HEK293T (cell line): ENCODE measurements around the gene NPPC.

Source experiments
- ARNT ChIP-seq: fragments of 450-650 bp; IDR thresholded peaks from 2 replicates; pipeline ENCODE4 v1.6.1; 2017; ENCODE audit warnings: mild to moderate bottlenecking
- BHLHE40 ChIP-seq: fragments of 450-650 bp; IDR thresholded peaks from 2 replicates; pipeline ENCODE4 v1.6.1; 2016; ENCODE audit warnings: mild to moderate bottlenecking, moderate library complexity, borderline replicate concordance
- CTBP1 ChIP-seq: fragments of 450-650 bp; IDR thresholded peaks from 2 replicates; pipeline ENCODE4 v1.6.1; 2016; ENCODE audit warnings: borderline replicate concordance
- ELF4 ChIP-seq: fragments of 450-650 bp; IDR thresholded peaks from 2 replicates; pipeline ENCODE4 v1.6.1; 2017; ENCODE audit warnings: antibody characterized with exemption
- FOXA1 ChIP-seq: fragments of 450-650 bp; IDR thresholded peaks from 2 replicates; pipeline ENCODE4 v1.6.1; 2016; ENCODE audit warnings: mild to moderate bottlenecking
- FOXK2 ChIP-seq: fragments of 450-650 bp; IDR thresholded peaks from 2 replicates; pipeline ENCODE4 v1.6.1; 2016; ENCODE audit warnings: mild to moderate bottlenecking
- FOXM1 ChIP-seq: fragments of 450-650 bp; IDR thresholded peaks from 2 replicates; pipeline ENCODE4 v1.6.1; 2017; ENCODE audit warnings: mild to moderate bottlenecking, borderline replicate concordance
- HDGF ChIP-seq: fragments of 450-650 bp; IDR thresholded peaks from 2 replicates; pipeline ENCODE4 v1.6.1; 2017; ENCODE audit warnings: antibody characterized with exemption, borderline replicate concordance
- L3MBTL2 ChIP-seq: fragments of 450-650 bp; conservative IDR thresholded peaks from 2 replicates; pipeline ENCODE4 v1.6.1; 2016; ENCODE audit warnings: mild to moderate bottlenecking
- SP1 ChIP-seq: fragments of 450-650 bp; IDR thresholded peaks from 2 replicates; pipeline ENCODE4 v1.6.1; 2017
- SUZ12 ChIP-seq: fragments of 450-650 bp; IDR thresholded peaks from 2 replicates; pipeline ENCODE4 v1.6.1; 2016; ENCODE audit warnings: mild to moderate bottlenecking
- TARDBP ChIP-seq: fragments of 450-650 bp; IDR thresholded peaks from 2 replicates; pipeline ENCODE4 v1.6.1; 2016
- TF ChIP-seq, protein P1 (sequence below): fragments of 450-650 bp; IDR thresholded peaks from 2 replicates; pipeline ENCODE4 v1.6.1; 2016

DNA sequence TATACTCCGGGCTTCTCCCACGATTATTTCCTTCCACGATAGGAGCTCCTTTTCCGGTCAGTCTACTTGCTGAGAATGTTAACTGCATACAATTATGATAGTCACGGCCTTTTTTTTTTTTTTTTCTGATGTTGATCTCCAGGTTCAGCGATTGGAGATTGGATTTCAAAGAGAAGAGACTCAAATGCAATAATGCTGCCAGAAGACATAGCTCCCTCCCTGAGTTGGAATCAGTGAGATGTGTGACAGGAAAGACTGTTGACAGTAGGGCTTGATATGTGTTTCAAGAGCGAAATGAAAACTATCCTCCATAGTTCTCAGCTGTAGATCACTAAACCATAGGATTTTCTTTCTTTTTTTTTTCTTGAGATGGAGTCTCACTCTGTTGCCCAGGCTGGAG is 47.0 kb downstream of the NPPC start:
- TF ChIP-seq FOXM1 (no peak), BHLHE40 (no peak), TARDBP (no peak), ARNT (no peak), HDGF (no peak), SP1 (no peak), SUZ12 (no peak), FOXK2 (no peak), FOXA1 (no peak), CTBP1 (no peak), ELF4 (no peak), L3MBTL2 (no peak)
- TF ChIP-seq, protein P1, sequence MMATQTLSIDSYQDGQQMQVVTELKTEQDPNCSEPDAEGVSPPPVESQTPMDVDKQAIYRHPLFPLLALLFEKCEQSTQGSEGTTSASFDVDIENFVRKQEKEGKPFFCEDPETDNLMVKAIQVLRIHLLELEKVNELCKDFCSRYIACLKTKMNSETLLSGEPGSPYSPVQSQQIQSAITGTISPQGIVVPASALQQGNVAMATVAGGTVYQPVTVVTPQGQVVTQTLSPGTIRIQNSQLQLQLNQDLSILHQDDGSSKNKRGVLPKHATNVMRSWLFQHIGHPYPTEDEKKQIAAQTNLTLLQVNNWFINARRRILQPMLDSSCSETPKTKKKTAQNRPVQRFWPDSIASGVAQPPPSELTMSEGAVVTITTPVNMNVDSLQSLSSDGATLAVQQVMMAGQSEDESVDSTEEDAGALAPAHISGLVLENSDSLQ: no peak
